HCT116 (cell line): ENCODE measurements around the gene MGRN1. TPM values are rescaled to one million over a fixed set of nuclear protein-coding genes. Genes with fewer than 3 reads are reported as not detected.

ENCODE experiments used
- ATAC-seq: fragments of 200-7000 bp; cut with Tn5 transposase; 2 replicates; pipeline ENCODE4 v1.9.1; 2020; ENCODE audit warnings: mild to moderate bottlenecking, moderate library complexity
- BruUV-seq: library from RNA; stranded (reverse); fragments of 400-500 nt; replicated peaks from 2 replicates; lab custom pipeline; 2021; lab: Mats Ljungman, UMichigan
- CTCF ChIA-PET: fragments of 300-600 bp; sonication (Branson Sonifier 250); formaldehyde crosslinking; loops from one replicate; lab custom pipeline; 2021; ENCODE audit warnings: antibody characterized with exemption; lab: Charles Lee
- POLR2A ChIA-PET: fragments of 300-600, 350-600 bp; sonication (Branson Sonifier 250); formaldehyde crosslinking; loops from one replicate; lab custom pipeline; 2021; ENCODE audit warnings: antibody characterized with exemption; lab: Charles Lee
- RAD21 ChIA-PET, 2 experiments: fragments of 300-600 bp; sonication (Branson Sonifier 250); formaldehyde crosslinking; loops; one replicate each; lab custom pipeline; 2023; ENCODE audit warnings: low total read pairs in 2 of 2; ENCODE audit not compliant: uncharacterized antibody in 2 of 2, unreplicated experiment in 2 of 2, low non-redundant PET in 1 of 2; lab: Charles Lee
- DNase-seq: peaks from one replicate; pipeline ENCODE4 v3.0.0-alpha.2; 2010; ENCODE audit warnings: low read depth, low spot score
- H2AFZ ChIP-seq: fragments of 200-600 bp; shearing (Covaris generic), sonication (generic); 2 replicates; pipeline ENCODE4 v1.6.1; 2017; ENCODE audit warnings: low read depth, mixed run types, mixed read lengths, antibody characterized with exemption, low read length; ENCODE audit not compliant: poor library complexity, severe bottlenecking
- H3K27ac ChIP-seq: 2 replicates; pipeline ENCODE4 v1.5.1; 2012; ENCODE audit warnings: low read depth, low read length
- H3K27me3 ChIP-seq: fragments of 200-600 bp; sonication (generic); 2 replicates; pipeline ENCODE4 v1.6.1; 2016; ENCODE audit warnings: mixed run types, low read length, mixed read lengths; ENCODE audit not compliant: insufficient read depth
- H3K36me3 ChIP-seq, 2 experiments: fragments of 200-500 bp in 1 of 2; fragments of 200-600 bp in 1 of 2; sonication (Bioruptor generic) in 1 of 2; sonication (generic) in 1 of 2; 2 replicates each; pipeline versions ENCODE4 v1.5.1 to v1.6.1; 2014 to 2016; ENCODE audit warnings: low read length in 2 of 2, inconsistent platforms in 1 of 2, mixed read lengths in 1 of 2, mixed run types in 1 of 2; ENCODE audit not compliant: insufficient read depth in 2 of 2, control insufficient read depth in 1 of 2
- H3K4me1 ChIP-seq, 2 experiments: fragments of 200-600 bp in 1 of 2; sonication (generic) in 1 of 2; 2 replicates each; pipeline versions ENCODE4 v1.5.1 to v1.6.1; 2012 to 2017; ENCODE audit warnings: low read length in 2 of 2, inconsistent platforms in 1 of 2, mild to moderate bottlenecking in 1 of 2, mixed read lengths in 1 of 2, mixed run types in 1 of 2, moderate library complexity in 1 of 2; ENCODE audit not compliant: insufficient read depth in 2 of 2, control insufficient read depth in 1 of 2
- H3K4me2 ChIP-seq: fragments of 200-600 bp; sonication (generic); 2 replicates; pipeline ENCODE4 v1.6.1; 2017; ENCODE audit warnings: mixed run types, low read length, mixed read lengths
- H3K4me3 ChIP-seq, 2 experiments: fragments of 200-600 bp in 1 of 2; sonication (generic) in 1 of 2; replicated peaks in 1 of 2; 2 replicates each; pipeline ENCODE4 v1.5.1; 2011 to 2016; ENCODE audit warnings: low read length in 2 of 2, control low read depth in 1 of 2, low read depth in 1 of 2, mild to moderate bottlenecking in 1 of 2, mixed read lengths in 1 of 2, mixed run types in 1 of 2
- H3K79me2 ChIP-seq: fragments of 200-600 bp; sonication (generic); 2 replicates; pipeline ENCODE4 v1.6.1; 2017; ENCODE audit warnings: mild to moderate bottlenecking, mixed run types, low read length, moderate library complexity, mixed read lengths; ENCODE audit not compliant: insufficient read depth
- H3K9ac ChIP-seq: fragments of 200-600 bp; sonication (generic); 2 replicates; pipeline ENCODE4 v1.6.1; 2016; ENCODE audit warnings: low read length, mixed read lengths
- H3K9me2 ChIP-seq: fragments of 200-600 bp; sonication (generic), shearing (Covaris generic); 2 replicates; pipeline ENCODE4 v1.6.1; 2017; ENCODE audit warnings: mixed run types, mild to moderate bottlenecking, moderate library complexity; ENCODE audit not compliant: insufficient read depth
- H3K9me3 ChIP-seq, 2 experiments: fragments of 200-500 bp in 1 of 2; fragments of 200-600 bp in 1 of 2; sonication (Bioruptor generic) in 1 of 2; sonication (generic) in 1 of 2; 2 replicates each; pipeline ENCODE4 v1.6.1; 2014 to 2017; ENCODE audit warnings: low read length in 2 of 2, mixed read lengths in 2 of 2, inconsistent platforms in 1 of 2, low read depth in 1 of 2, mild to moderate bottlenecking in 1 of 2, mixed run types in 1 of 2, moderate library complexity in 1 of 2; ENCODE audit not compliant: control insufficient read depth in 1 of 2, insufficient read depth in 1 of 2
- H4K20me1 ChIP-seq: fragments of 200-600 bp; sonication (generic), shearing (Covaris generic); 2 replicates; pipeline ENCODE4 v1.6.1; 2017; ENCODE audit warnings: mixed run types, mild to moderate bottlenecking, moderate library complexity; ENCODE audit not compliant: insufficient read depth
- CBX3 ChIP-seq: IDR thresholded peaks from 2 replicates; pipeline ENCODE4 v1.6.1; 2012; ENCODE audit warnings: low read depth
- EGR1 ChIP-seq: IDR thresholded peaks from 2 replicates; pipeline ENCODE4 v1.6.1; 2012; ENCODE audit warnings: low read depth
- ELF1 ChIP-seq: IDR thresholded peaks from 2 replicates; pipeline ENCODE4 v1.6.1; 2012; ENCODE audit warnings: low read depth, borderline replicate concordance
- EZH2 ChIP-seq: fragments of 200-600 bp; sonication (generic); IDR thresholded peaks from 2 replicates; pipeline ENCODE4 v1.6.1; 2017; ENCODE audit warnings: antibody characterized with exemption, mixed run types
- EZH2phosphoT487 ChIP-seq: fragments of 200-600 bp; IDR thresholded peaks from 2 replicates; pipeline ENCODE4 v1.6.1; 2018; ENCODE audit warnings: antibody characterized with exemption, borderline replicate concordance
- JUND ChIP-seq: IDR thresholded peaks from 2 replicates; pipeline ENCODE4 v1.6.1; 2012
- POLR2A ChIP-seq: IDR thresholded peaks from 2 replicates; pipeline ENCODE4 v1.7.0; 2011; ENCODE audit warnings: borderline replicate concordance; ENCODE audit not compliant: insufficient read depth, insufficient read length; ENCODE audit errors: extremely low read depth
- RAD21 ChIP-seq: IDR thresholded peaks from 2 replicates; pipeline ENCODE4 v1.6.1; 2012; ENCODE audit warnings: low read depth, mild to moderate bottlenecking
- REST ChIP-seq: IDR thresholded peaks from 2 replicates; pipeline ENCODE4 v1.6.1; 2012; ENCODE audit warnings: low read depth
- ZBTB33 ChIP-seq: IDR thresholded peaks from 2 replicates; pipeline ENCODE4 v1.6.1; 2011; ENCODE audit warnings: mild to moderate bottlenecking, low read length, moderate library complexity; ENCODE audit not compliant: insufficient replicate concordance; ENCODE audit errors: extremely low read depth
- ZNF274 ChIP-seq: fragments of 200-500 bp; sonication (Bioruptor generic); IDR thresholded peaks from 2 replicates; pipeline ENCODE4 v1.6.1; 2014; ENCODE audit warnings: mild to moderate bottlenecking, low read depth, low read length, inconsistent platforms
- intact Hi-C: fragments of 100-400 bp; cut with micrococcal nuclease; formaldehyde crosslinking; loops from 2 replicates; pipeline ENCODE4 v1.10.0; 2022
- total RNA-seq: library from RNA; stranded (reverse); gene quantifications from one replicate; pipeline ENCODE4 v1.2.1, GENCODE V29; 2021; ENCODE audit not compliant: unreplicated experiment

MGRN1 gene
- total RNA-seq, 1 experiment from 2014 or later: 50.6 TPM

GRCh38 chr16:4599545-4599944 is 25.1 kb upstream of the MGRN1 start:
- H3K9me2 ChIP-seq: no peaks in the 10 kb centered on the region
- H2AFZ ChIP-seq: no peak overlapping the region
- no peak overlapping the region for H3K9ac ChIP-seq
- H3K4me2 ChIP-seq: no peak overlapping the region
- no peaks in the 10 kb centered on the region for H4K20me1 ChIP-seq
- H3K79me2 ChIP-seq: no peaks in the 10 kb centered on the region
- DNase-seq: no peak
- no peaks in the 10 kb centered on the region for H3K9me3 ChIP-seq
- no TSS peak for BruUV-seq
- H3K27me3 ChIP-seq: no peaks in the 10 kb centered on the region
- ChIA-PET POLR2A (interaction anchor here (1.1 kb wide), 1 partner anchor 17 kb away, joined by 6 read pairs; no protein-coding TSS in a partner anchor), CTCF (interaction anchor here (1.3 to 1.4 kb wide), 2 partner anchors 14 to 25 kb away, joined by 3 read pairs; partner anchors contain the start of gene MGRN1), RAD21 (no interaction called here)
- ATAC-seq: no peak
- no peaks in the 10 kb centered on the region for H3K4me1 ChIP-seq
- intact Hi-C loops: no loop called here
- no peaks in the 10 kb centered on the region for H3K36me3 ChIP-seq
- no peak for TF ChIP-seq EZH2phosphoT487
- no peak for TF ChIP-seq EZH2
- TF ChIP-seq ZNF274: no peak
- no peak for TF ChIP-seq EGR1
- TF ChIP-seq CBX3: no peak
- no peak for TF ChIP-seq ZBTB33
- no peak for TF ChIP-seq RAD21
- no peak for TF ChIP-seq REST
- TF ChIP-seq POLR2A: no peak
- TF ChIP-seq JUND: no peak
- no peak for TF ChIP-seq ELF1
- no peak overlapping the region for H3K27ac ChIP-seq
- H3K4me3 ChIP-seq: no peak overlapping the region
